ENCODE results near the gene GATA1.

The GATA1 gene

DNA sequence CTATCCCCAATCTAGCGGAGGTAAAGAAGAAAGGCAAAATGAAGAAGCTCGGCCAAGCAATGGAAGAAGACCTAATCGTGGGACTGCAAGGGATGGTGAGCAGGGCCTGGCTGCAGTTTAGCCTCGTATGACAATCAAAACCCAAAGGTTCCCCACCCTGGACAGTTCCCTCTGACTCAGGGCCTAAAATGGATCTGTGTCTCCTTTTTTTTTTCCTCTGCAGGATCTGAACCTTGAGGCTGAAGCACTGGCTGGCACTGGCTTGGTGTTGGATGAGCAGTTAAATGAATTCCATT is 16.5 kb downstream of the GATA1 start:
- peak overlapping the region; percentile 63 for H3K4me3 ChIP-seq (ENCODE audit: low read depth, low read length)
- TF ChIP-seq, protein P1, sequence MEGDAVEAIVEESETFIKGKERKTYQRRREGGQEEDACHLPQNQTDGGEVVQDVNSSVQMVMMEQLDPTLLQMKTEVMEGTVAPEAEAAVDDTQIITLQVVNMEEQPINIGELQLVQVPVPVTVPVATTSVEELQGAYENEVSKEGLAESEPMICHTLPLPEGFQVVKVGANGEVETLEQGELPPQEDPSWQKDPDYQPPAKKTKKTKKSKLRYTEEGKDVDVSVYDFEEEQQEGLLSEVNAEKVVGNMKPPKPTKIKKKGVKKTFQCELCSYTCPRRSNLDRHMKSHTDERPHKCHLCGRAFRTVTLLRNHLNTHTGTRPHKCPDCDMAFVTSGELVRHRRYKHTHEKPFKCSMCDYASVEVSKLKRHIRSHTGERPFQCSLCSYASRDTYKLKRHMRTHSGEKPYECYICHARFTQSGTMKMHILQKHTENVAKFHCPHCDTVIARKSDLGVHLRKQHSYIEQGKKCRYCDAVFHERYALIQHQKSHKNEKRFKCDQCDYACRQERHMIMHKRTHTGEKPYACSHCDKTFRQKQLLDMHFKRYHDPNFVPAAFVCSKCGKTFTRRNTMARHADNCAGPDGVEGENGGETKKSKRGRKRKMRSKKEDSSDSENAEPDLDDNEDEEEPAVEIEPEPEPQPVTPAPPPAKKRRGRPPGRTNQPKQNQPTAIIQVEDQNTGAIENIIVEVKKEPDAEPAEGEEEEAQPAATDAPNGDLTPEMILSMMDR (IDR thresholded peaks at IDR 0.05; ENCODE audit: low read depth, low read length, missing control alignments) = no peak
- DNase-seq (ENCODE audit: low read depth) = no peak

DNA sequence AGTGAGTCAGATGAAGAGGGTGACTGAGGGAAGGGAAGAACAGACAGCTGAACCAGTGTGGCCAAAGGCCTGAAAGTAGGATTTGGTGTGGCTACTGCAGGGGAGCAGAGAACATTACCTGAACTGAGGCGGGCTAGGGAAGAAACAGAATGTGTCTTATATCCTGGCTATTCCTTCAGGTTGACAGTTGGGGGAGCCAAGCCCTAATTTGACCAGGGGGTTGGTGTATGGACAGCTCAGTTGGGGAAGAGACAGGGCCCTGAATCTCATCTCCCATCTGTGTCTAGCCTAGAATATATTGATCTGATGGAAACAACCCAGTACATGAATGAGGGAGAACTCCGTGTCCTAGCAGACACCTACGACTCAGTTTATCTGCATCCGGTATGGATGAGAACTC is 19.7 kb downstream of the GATA1 start:
- DNase-seq (ENCODE audit: low read depth) = no peak
- no peak overlapping the region for H3K4me3 ChIP-seq (ENCODE audit: low read depth, low read length)
- TF ChIP-seq, protein P1 (IDR thresholded peaks at IDR 0.05; ENCODE audit: low read depth, low read length, missing control alignments) = no peak

GRCh38 chrX:48813644-48814043 is 27.3 kb downstream of the GATA1 start:
- H3K4me3 ChIP-seq (ENCODE audit: low read depth, low read length) = no peak overlapping the region
- no peak for DNase-seq (ENCODE audit: low read depth)
- TF ChIP-seq, protein P1 (IDR thresholded peaks at IDR 0.05; ENCODE audit: low read depth, low read length, missing control alignments) = no peak

- H3K4me3 ChIP-seq (ENCODE audit: low read depth, low read length) = no peak overlapping the region
- TF ChIP-seq, protein P1 (IDR thresholded peaks at IDR 0.05; ENCODE audit: low read depth, low read length, missing control alignments) = no peak
- DNase-seq (ENCODE audit: low read depth) = no peak
These were observed 28.3 kb downstream of the GATA1 start for GRCh38 chrX:48814722-48815121.

DNA sequence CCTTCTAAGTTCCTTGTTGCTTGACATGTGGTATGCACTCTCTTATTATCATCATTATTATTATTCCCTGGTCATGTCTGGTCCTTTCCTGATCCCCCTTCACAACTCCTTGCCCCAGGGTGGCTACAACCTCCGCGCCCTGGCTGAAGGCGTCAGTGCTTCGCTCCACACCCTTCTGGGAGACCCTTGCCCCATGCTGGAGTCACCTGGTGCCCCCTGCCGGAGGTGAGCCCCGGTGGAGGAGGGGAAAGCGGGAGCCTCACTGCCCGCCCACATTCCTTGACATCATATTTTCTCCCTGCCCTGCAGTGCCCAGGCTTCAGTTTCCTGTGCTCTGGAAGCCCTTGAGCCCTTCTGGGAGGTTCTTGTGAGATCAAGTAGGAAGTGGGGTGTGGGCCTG is 28.9 kb downstream of the GATA1 start:
- no peak overlapping the region for H3K4me3 ChIP-seq (ENCODE audit: low read depth, low read length)
- TF ChIP-seq, protein P1 (IDR thresholded peaks at IDR 0.05; ENCODE audit: low read depth, low read length, missing control alignments) = no peak

GRCh38 chrX:48816014-48816810 is 29.8 kb downstream of the GATA1 start:
- H3K4me3 ChIP-seq (ENCODE audit: low read depth, low read length) = no peak overlapping the region
- TF ChIP-seq, protein P1 (IDR thresholded peaks at IDR 0.05; ENCODE audit: low read depth, low read length, missing control alignments) = no peak
- no peak for DNase-seq (ENCODE audit: low read depth)

More for the DNA sequence above, 28.9 kb downstream of the GATA1 start:
- DNase-seq (ENCODE audit: low read depth) = no peak

- TF ChIP-seq, protein P1 (IDR thresholded peaks at IDR 0.05; ENCODE audit: low read depth, low read length, missing control alignments) = no peak
- no peak overlapping the region for H3K4me3 ChIP-seq (ENCODE audit: low read depth, low read length)
- no peak for DNase-seq (ENCODE audit: low read depth)
These were observed 31.7 kb downstream of the GATA1 start for GRCh38 chrX:48818098-48818497.

All from GM12864 (cell line).